ENCODE data around the gene KHDC4.
A peak's percentile ranks its signal among the peaks of the same experiment; 100 is the strongest.

KHDC4 gene

DNA sequence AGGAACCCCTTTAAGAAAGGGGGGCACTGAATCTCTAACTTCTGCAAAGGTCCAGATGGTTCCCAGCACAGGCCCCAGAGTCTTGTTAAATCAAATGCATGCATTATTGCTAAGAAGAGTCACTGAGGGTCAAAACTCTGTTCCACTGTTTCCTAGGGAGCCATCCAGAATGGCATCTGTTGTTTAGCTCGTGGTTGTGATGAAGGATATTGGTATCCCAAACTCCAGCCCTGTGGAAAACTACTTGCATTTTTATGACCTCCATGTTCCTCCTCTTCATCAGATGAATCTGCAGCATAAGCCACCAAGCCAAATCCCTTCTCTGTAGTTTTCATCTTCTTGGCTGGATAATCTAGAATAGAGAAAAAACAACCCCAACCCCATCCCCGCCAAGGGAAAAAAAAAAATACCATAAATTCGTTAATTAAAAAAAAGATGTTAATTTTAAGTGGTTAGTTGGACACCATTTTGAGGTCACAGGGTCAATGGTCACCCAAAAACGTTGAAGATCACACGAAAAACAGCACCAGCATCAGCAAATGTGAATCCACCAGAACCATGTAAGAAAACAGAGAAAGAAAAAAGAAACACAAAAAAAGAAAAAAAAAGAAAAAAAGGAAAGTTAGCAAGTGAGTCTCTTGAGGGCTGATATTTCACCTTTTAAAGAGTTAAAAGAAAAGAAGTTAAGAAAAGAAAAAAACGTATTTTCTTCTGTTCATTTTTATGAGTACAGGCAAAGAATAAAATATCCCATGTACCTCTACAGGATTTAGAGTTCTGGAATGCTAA is 20.1 kb downstream of the KHDC4 start:
- TF ChIP-seq, protein P1, sequence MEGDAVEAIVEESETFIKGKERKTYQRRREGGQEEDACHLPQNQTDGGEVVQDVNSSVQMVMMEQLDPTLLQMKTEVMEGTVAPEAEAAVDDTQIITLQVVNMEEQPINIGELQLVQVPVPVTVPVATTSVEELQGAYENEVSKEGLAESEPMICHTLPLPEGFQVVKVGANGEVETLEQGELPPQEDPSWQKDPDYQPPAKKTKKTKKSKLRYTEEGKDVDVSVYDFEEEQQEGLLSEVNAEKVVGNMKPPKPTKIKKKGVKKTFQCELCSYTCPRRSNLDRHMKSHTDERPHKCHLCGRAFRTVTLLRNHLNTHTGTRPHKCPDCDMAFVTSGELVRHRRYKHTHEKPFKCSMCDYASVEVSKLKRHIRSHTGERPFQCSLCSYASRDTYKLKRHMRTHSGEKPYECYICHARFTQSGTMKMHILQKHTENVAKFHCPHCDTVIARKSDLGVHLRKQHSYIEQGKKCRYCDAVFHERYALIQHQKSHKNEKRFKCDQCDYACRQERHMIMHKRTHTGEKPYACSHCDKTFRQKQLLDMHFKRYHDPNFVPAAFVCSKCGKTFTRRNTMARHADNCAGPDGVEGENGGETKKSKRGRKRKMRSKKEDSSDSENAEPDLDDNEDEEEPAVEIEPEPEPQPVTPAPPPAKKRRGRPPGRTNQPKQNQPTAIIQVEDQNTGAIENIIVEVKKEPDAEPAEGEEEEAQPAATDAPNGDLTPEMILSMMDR (conservative IDR thresholded peaks at IDR 0.05; ENCODE audit: low read length): no peak
- DNase-seq (ENCODE audit: low read depth): peak; percentile 79

DNA sequence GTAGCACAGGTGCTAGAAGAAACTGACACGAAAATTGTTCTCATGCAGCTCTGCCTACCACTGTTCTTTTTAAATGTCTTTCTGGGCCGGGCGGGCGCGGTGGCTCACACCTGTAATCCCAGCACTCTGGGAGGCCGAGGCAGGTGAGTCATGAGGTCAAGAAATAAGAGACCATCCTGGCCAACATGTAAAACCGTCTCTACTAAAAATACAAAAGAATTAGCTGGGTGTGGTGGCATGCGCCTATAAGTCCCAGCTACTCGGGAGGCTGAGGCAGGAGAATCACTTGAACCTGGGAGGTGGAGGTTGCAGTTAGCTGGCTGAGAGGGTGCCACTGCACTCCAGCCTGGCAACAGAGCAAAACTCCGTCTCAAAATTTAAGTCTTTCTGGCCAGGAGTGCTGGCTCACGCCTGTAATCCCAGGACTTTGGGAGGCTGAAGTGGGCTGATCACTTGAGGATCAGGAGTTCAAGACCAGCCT is 22.1 kb downstream of the KHDC4 start:
- TF ChIP-seq, protein P1 (conservative IDR thresholded peaks at IDR 0.05; ENCODE audit: low read length): no peak
- no peak for DNase-seq (ENCODE audit: low read depth)
- no peak overlapping the region for H3K4me3 ChIP-seq (ENCODE audit: low read length)

More for the DNA sequence above, 20.1 kb downstream of the KHDC4 start:
- H3K4me3 ChIP-seq (ENCODE audit: low read length): no peak overlapping the region

DNA sequence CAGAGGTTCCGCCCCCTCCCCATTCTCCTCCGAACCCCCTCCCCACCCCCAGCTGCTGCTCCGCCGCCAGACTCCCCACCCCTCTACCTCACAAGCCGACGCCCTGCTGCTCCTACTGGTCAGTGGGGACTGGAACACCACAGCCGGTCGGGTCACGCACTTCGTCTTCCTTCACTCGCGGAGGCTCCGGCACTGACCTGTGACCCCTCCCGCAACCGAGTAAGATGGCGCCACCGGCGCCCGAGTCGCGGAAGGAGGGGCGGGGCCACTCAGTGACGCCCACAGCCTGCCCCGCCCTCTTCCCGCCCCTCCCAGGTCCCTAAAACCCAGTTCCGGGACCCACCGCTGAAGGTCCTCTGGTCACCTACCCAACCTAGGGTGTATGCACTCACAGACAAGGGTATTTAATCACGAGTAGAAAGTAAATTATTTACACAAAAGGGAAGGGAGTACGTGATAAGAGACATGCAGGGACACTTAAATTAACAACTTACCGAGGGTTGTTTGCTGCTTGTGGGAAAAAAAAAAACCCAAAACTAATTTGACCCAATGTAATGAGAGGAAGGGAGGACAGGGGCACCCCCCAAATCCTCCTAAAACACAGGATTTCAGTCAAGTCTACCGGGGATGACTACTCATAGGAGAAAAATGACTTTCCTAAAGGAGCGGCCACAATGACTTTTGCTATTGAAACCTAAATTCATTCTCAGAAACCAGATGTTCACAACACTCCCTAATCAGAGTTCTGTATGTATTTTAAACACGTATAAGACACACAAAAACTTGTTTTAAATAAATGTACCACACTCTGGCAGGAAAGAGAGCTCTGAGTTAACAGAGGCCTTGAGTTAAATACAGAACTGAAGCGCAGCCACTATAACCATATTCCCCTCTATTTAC is 22.8 kb downstream of the KHDC4 start, which contains the start of gene RIT1:
RIT1 (minus strand) TSS at position 194 of the 900 bp plus-strand sequence. CDS start 588 bp downstream, outside the sequence.
- peak; percentile 74 for DNase-seq (ENCODE audit: low read depth)
- TF ChIP-seq, protein P1 (conservative IDR thresholded peaks at IDR 0.05; ENCODE audit: low read length): no peak; the same call in 1 of the 2 replicates

DNA sequence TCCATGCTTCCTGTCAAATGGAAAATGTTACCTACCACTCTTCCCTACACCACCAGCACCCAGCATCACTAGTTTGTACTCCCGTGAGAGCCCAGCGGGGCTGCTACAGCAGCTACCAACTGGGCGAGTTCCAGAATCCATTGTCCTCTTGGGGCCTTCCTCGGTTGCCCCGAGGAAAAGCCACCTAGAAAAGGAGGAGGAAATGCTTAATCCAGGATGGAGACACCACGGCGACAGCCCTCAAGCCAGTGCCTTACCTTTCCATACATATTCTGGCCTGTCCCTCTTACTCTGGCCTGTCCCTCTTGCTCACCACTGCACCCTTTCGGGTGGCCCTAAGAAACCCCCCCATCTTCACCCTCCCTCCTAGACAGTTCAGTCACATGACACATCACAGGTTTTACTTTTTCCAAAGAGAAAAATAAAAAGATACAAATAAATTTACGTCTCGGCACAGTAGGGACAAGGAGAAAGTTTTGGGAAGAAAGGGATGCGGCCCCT is 23.5 kb downstream of the KHDC4 start:
- DNase-seq (ENCODE audit: low read depth): no peak
- TF ChIP-seq, protein P1 (conservative IDR thresholded peaks at IDR 0.05; ENCODE audit: low read length): peak; percentile 35
- H3K4me3 ChIP-seq (ENCODE audit: low read length): peak overlapping the region; percentile 85

More for the DNA sequence above, 22.8 kb downstream of the KHDC4 start, which contains the start of gene RIT1:
- peak within 1 kb of the TSS; percentile 85 for H3K4me3 ChIP-seq (ENCODE audit: low read length)

DNA sequence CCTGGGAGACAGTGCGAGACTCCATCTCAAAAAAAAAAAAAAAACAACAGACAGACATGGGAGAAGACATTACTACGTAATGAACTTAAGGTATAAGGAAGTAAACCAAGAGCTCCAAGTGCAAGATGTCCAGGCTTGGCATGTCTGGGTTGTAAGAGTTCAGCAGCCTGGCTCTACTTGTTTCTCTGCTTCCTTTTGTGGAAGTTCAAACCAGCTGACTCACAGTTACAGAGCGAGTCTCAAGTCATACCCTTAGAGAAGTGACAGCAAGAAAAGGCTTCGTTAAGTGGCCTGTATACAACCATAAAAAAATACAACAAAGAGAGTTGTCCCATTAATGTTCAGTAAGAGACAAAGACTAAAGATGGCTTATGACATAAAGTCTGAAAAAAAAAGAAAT is 24.3 kb downstream of the KHDC4 start:
- peak overlapping the region; percentile 85 for H3K4me3 ChIP-seq (ENCODE audit: low read length)
- peak; percentile 55 for DNase-seq (ENCODE audit: low read depth)
- TF ChIP-seq, protein P1 (conservative IDR thresholded peaks at IDR 0.05; ENCODE audit: low read length): no peak

DNA sequence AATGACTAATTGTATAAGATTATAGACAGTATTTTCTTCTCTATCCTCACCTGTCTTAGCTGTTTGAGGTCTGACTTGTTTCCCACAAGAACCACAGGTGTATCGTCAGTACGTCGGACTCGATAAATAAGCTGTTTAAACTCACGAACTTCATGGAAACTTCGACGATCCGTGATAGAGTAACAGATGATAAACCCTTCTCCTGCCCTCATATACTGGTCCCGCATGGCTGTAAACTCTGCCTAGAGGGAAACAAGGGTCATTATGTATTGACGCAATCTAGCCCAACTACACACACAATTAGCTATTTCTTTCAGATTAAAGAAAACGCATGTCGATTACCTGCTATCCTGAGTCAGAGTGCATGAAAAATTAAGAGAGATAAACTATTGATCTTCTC is 30.0 kb downstream of the KHDC4 start:
- TF ChIP-seq, protein P1 (conservative IDR thresholded peaks at IDR 0.05; ENCODE audit: low read length): no peak
- no peak overlapping the region for H3K4me3 ChIP-seq (ENCODE audit: low read length)
- DNase-seq (ENCODE audit: low read depth): no peak

All from AG10803 (cell line).